ENCODE data around the gene PHKG2.
A peak's percentile ranks its signal among the peaks of the same experiment; 100 is the strongest.

Gene PHKG2

GRCh38 chr16:30720694-30721093 lies 27.5 kb upstream of the PHKG2 start:
- TF ChIP-seq, protein P1, sequence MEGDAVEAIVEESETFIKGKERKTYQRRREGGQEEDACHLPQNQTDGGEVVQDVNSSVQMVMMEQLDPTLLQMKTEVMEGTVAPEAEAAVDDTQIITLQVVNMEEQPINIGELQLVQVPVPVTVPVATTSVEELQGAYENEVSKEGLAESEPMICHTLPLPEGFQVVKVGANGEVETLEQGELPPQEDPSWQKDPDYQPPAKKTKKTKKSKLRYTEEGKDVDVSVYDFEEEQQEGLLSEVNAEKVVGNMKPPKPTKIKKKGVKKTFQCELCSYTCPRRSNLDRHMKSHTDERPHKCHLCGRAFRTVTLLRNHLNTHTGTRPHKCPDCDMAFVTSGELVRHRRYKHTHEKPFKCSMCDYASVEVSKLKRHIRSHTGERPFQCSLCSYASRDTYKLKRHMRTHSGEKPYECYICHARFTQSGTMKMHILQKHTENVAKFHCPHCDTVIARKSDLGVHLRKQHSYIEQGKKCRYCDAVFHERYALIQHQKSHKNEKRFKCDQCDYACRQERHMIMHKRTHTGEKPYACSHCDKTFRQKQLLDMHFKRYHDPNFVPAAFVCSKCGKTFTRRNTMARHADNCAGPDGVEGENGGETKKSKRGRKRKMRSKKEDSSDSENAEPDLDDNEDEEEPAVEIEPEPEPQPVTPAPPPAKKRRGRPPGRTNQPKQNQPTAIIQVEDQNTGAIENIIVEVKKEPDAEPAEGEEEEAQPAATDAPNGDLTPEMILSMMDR (IDR thresholded peaks at IDR 0.05; ENCODE audit: low read depth, low read length, missing control alignments) = no peak
- H3K36me3 ChIP-seq (replicated peaks) = peaks cover 89% of the 10 kb centered on the region
- H3K27me3 ChIP-seq (replicated peaks) = no peaks in the 10 kb centered on the region
- H3K4me3 ChIP-seq (ENCODE audit: low read depth, low read length) = no peak overlapping the region
- in situ Hi-C loops (cut with HindIII; ENCODE audit: low pct_ligation_motif_present, low sequenced_read_pairs) = no loop called here
- DNase-seq = no peak
- H3K27ac ChIP-seq = no peak overlapping the region

GRCh38 chr16:30721167-30721566 lies 27.1 kb upstream of the PHKG2 start:
- Histone ChIP-seq H3K27ac (no peak overlapping the region), H3K4me3 (ENCODE audit: low read depth, low read length) (no peak overlapping the region), H3K36me3 (replicated peaks) (peaks cover 89% of the 10 kb centered on the region), H3K27me3 (replicated peaks) (no peaks in the 10 kb centered on the region)
- in situ Hi-C loops (cut with HindIII; ENCODE audit: low pct_ligation_motif_present, low sequenced_read_pairs) = no loop called here
- TF ChIP-seq, protein P1 (IDR thresholded peaks at IDR 0.05; ENCODE audit: low read depth, low read length, missing control alignments) = no peak
- DNase-seq = no peak

DNA sequence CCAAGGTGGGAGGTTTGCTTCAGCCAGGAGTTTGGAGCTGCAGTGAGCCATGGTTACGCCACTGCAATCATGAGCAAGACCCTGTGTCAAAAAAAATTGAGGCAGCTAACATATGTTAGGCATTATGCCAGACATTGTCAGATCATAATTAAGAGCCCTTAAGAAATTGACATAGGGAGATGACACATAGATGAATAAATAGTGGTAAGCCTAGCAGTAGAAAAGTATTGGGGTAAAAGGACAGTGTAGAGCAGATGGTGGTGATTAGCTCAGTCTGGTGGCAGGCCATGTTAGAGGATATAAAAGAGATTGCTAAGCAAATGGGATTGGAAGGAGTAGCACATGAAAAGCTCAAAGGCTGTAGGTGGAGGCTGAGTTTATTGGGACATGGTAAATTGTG lies 26.6 kb upstream of the PHKG2 start:
- Histone ChIP-seq H3K27ac (no peak overlapping the region), H3K4me3 (ENCODE audit: low read depth, low read length) (no peak overlapping the region), H3K27me3 (replicated peaks) (no peaks in the 10 kb centered on the region), H3K36me3 (replicated peaks) (peaks cover 87% of the 10 kb centered on the region)
- TF ChIP-seq, protein P1 (IDR thresholded peaks at IDR 0.05; ENCODE audit: low read depth, low read length, missing control alignments) = no peak
- no peak for DNase-seq
- in situ Hi-C loops (cut with HindIII; ENCODE audit: low pct_ligation_motif_present, low sequenced_read_pairs) = no loop called here

DNA sequence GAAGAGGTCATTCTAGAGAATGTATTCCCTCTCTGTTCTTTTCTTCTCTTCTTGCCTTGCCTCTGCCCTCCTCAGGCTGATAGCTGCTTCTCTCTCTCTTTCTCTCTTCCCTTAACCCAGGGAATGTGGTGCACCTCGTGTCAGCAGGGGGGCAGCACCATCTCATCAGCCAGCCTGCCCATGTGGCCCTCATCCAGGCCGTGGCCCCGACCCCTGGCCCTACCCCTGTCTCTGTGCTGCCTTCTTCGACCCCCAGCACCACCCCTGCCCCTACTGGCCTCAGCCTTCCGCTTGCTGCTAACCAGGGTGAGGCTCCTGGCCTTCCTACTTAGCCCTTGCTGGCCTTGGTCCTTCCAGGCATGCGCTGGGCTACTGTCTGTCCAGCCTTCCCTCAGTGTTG lies 25.8 kb upstream of the PHKG2 start:
- TF ChIP-seq, protein P1 (IDR thresholded peaks at IDR 0.05; ENCODE audit: low read depth, low read length, missing control alignments) = peak; percentile 3
- H3K27ac ChIP-seq = no peak overlapping the region
- H3K4me3 ChIP-seq (ENCODE audit: low read depth, low read length) = no peak overlapping the region
- H3K27me3 ChIP-seq (replicated peaks) = no peaks in the 10 kb centered on the region
- H3K36me3 ChIP-seq (replicated peaks) = peaks cover 89% of the 10 kb centered on the region
- DNase-seq = no peak
- in situ Hi-C loops (cut with HindIII; ENCODE audit: low pct_ligation_motif_present, low sequenced_read_pairs) = no loop called here

DNA sequence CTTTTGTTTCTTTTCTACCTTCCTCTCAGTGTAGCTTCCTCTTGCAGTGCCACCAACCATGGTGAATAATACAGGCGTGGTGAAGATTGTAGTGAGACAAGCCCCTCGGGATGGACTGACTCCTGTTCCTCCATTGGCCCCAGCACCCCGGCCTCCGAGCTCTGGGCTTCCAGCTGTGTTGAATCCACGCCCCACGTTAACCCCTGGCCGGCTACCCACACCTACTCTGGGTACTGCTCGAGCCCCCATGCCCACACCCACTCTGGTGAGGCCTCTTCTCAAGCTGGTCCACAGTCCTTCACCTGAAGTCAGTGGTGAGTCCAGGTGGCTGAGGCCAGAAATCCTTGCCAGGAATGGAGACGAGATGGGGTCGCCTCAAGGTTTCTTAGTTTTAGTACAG lies 25.3 kb upstream of the PHKG2 start:
- no peak overlapping the region for H3K27ac ChIP-seq
- DNase-seq = no peak
- no peak overlapping the region for H3K4me3 ChIP-seq (ENCODE audit: low read depth, low read length)
- TF ChIP-seq, protein P1 (IDR thresholded peaks at IDR 0.05; ENCODE audit: low read depth, low read length, missing control alignments) = no peak
- H3K36me3 ChIP-seq (replicated peaks) = peaks cover 90% of the 10 kb centered on the region
- in situ Hi-C loops (cut with HindIII; ENCODE audit: low pct_ligation_motif_present, low sequenced_read_pairs) = no loop called here
- no peaks in the 10 kb centered on the region for H3K27me3 ChIP-seq (replicated peaks)

DNA sequence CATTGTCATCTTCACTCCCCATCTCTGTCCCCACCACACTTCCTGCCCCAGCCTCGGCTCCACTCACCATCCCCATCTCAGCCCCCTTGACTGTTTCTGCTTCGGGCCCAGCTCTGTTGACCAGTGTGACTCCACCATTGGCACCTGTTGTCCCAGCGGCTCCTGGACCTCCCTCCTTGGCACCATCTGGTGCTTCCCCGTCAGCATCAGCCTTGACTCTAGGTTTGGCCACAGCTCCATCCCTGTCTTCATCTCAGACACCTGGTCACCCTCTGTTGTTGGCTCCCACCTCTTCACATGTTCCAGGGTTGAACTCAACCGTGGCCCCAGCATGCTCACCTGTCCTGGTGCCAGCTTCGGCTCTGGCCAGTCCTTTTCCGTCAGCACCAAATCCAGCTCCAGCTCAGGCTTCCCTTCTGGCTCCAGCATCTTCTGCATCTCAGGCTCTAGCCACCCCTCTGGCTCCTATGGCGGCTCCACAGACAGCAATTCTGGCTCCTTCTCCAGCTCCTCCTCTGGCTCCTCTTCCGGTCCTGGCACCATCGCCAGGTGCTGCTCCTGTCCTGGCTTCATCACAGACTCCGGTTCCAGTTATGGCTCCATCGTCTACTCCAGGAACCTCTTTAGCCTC lies 24.4 kb upstream of the PHKG2 start:
- no peak overlapping the region for H3K4me3 ChIP-seq (ENCODE audit: low read depth, low read length)
- TF ChIP-seq, protein P1 (IDR thresholded peaks at IDR 0.05; ENCODE audit: low read depth, low read length, missing control alignments) = no peak
- H3K27me3 ChIP-seq (replicated peaks) = no peaks in the 10 kb centered on the region
- DNase-seq = no peak
- H3K27ac ChIP-seq = no peak overlapping the region
- peaks cover 88% of the 10 kb centered on the region for H3K36me3 ChIP-seq (replicated peaks)
- in situ Hi-C loops (cut with HindIII; ENCODE audit: low pct_ligation_motif_present, low sequenced_read_pairs) = no loop called here
